ENCODE data around the gene UNC93A.
"Not testable (repeated sequence)": the region's sequence is repeated elsewhere in the genome, so short reads cannot be mapped to it uniquely, and the experiment has no call there.

Gene UNC93A

GRCh38 chr6:167266057-167266829 is 24.9 kb upstream of the UNC93A start:
- H3K36me3 ChIP-seq (replicated peaks); H3K4me1 ChIP-seq; H3K9me3 ChIP-seq; in situ Hi-C loops (cut with MboI; ENCODE audit: low sequenced_read_pairs); H3K4me3 ChIP-seq; DNase-seq (ENCODE audit: low spot score in 2 of 2); H3K27me3 ChIP-seq (ENCODE audit: low read depth): not testable (repeated sequence)

GRCh38 chr6:167266830-167267555 is 24.1 kb upstream of the UNC93A start:
- in situ Hi-C loops (cut with MboI; ENCODE audit: low sequenced_read_pairs), result no loop called here
- DNase-seq (ENCODE audit: low spot score in 2 of 2), result no peak
- no peaks in the 10 kb centered on the region for H3K4me1 ChIP-seq
- no peak overlapping the region for H3K4me3 ChIP-seq
- H3K27me3 ChIP-seq (ENCODE audit: low read depth), result no peaks in the 10 kb centered on the region
- H3K9me3 ChIP-seq, result no peaks in the 10 kb centered on the region
- H3K36me3 ChIP-seq (replicated peaks), result no peaks in the 10 kb centered on the region

- H3K36me3 ChIP-seq (replicated peaks); in situ Hi-C loops (cut with MboI; ENCODE audit: low sequenced_read_pairs); H3K4me3 ChIP-seq; H3K27me3 ChIP-seq (ENCODE audit: low read depth); H3K9me3 ChIP-seq; DNase-seq (ENCODE audit: low spot score in 2 of 2); H3K4me1 ChIP-seq: not testable (repeated sequence)
Observed at GRCh38 chr6:167267556-167267898, 23.6 kb upstream of the UNC93A start.

- H3K27me3 ChIP-seq (ENCODE audit: low read depth), result no peaks in the 10 kb centered on the region
- H3K4me3 ChIP-seq, result no peak overlapping the region
- in situ Hi-C loops (cut with MboI; ENCODE audit: low sequenced_read_pairs), result no loop called here
- H3K36me3 ChIP-seq (replicated peaks), result no peaks in the 10 kb centered on the region
- no peak for DNase-seq (ENCODE audit: low spot score in 2 of 2)
- H3K4me1 ChIP-seq, result no peaks in the 10 kb centered on the region
- no peaks in the 10 kb centered on the region for H3K9me3 ChIP-seq
Observed at GRCh38 chr6:167267921-167268401, 23.2 kb upstream of the UNC93A start.

GRCh38 chr6:167268683-167269280 is 22.3 kb upstream of the UNC93A start:
- DNase-seq (ENCODE audit: low spot score in 2 of 2), result no peak
- Histone ChIP-seq H3K36me3 (replicated peaks) (no peaks in the 10 kb centered on the region), H3K27me3 (ENCODE audit: low read depth) (no peaks in the 10 kb centered on the region), H3K4me1 (no peaks in the 10 kb centered on the region), H3K9me3 (no peaks in the 10 kb centered on the region), H3K4me3 (no peak overlapping the region)
- in situ Hi-C loops (cut with MboI; ENCODE audit: low sequenced_read_pairs), result no loop called here

- in situ Hi-C loops (cut with MboI; ENCODE audit: low sequenced_read_pairs), result no loop called here
- no peak for DNase-seq (ENCODE audit: low spot score in 2 of 2)
- no peaks in the 10 kb centered on the region for H3K27me3 ChIP-seq (ENCODE audit: low read depth)
Observed at GRCh38 chr6:167270499-167271311, 20.4 kb upstream of the UNC93A start.

GRCh38 chr6:167272151-167272550 is 19.0 kb upstream of the UNC93A start:
- in situ Hi-C loops (cut with MboI; ENCODE audit: low sequenced_read_pairs), result no loop called here
- Histone ChIP-seq H3K36me3 (replicated peaks) (no peaks in the 10 kb centered on the region), H3K4me3 (no peak overlapping the region), H3K9me3 (no peaks in the 10 kb centered on the region), H3K4me1 (no peaks in the 10 kb centered on the region), H3K27me3 (ENCODE audit: low read depth) (no peaks in the 10 kb centered on the region)
- no peak for DNase-seq (ENCODE audit: low spot score in 2 of 2)

More at GRCh38 chr6:167270499-167271311, 20.4 kb upstream of the UNC93A start:
- Histone ChIP-seq H3K4me1 (no peaks in the 10 kb centered on the region), H3K36me3 (replicated peaks) (no peaks in the 10 kb centered on the region), H3K4me3 (no peak overlapping the region), H3K9me3 (no peaks in the 10 kb centered on the region)

- no peaks in the 10 kb centered on the region for H3K9me3 ChIP-seq
- DNase-seq (ENCODE audit: low spot score in 2 of 2), result no peak
- no peaks in the 10 kb centered on the region for H3K27me3 ChIP-seq (ENCODE audit: low read depth)
- in situ Hi-C loops (cut with MboI; ENCODE audit: low sequenced_read_pairs), result no loop called here
- no peaks in the 10 kb centered on the region for H3K36me3 ChIP-seq (replicated peaks)
- no peaks in the 10 kb centered on the region for H3K4me1 ChIP-seq
- no peak overlapping the region for H3K4me3 ChIP-seq
Observed at GRCh38 chr6:167272696-167273379, 18.3 kb upstream of the UNC93A start.

- no peak overlapping the region for H3K4me3 ChIP-seq
- no peaks in the 10 kb centered on the region for H3K4me1 ChIP-seq
- H3K9me3 ChIP-seq, result no peaks in the 10 kb centered on the region
- H3K36me3 ChIP-seq (replicated peaks), result no peaks in the 10 kb centered on the region
- H3K27me3 ChIP-seq (ENCODE audit: low read depth), result no peaks in the 10 kb centered on the region
- in situ Hi-C loops (cut with MboI; ENCODE audit: low sequenced_read_pairs), result no loop called here
- no peak for DNase-seq (ENCODE audit: low spot score in 2 of 2)
Observed at GRCh38 chr6:167274270-167274669, 16.8 kb upstream of the UNC93A start.

- Histone ChIP-seq H3K4me3 (no peak overlapping the region), H3K4me1 (peaks cover 6% of the 10 kb centered on the region), H3K36me3 (replicated peaks) (no peaks in the 10 kb centered on the region), H3K27me3 (ENCODE audit: low read depth) (no peaks in the 10 kb centered on the region), H3K9me3 (no peaks in the 10 kb centered on the region)
- DNase-seq (ENCODE audit: low spot score in 2 of 2), result no peak
- in situ Hi-C loops (cut with MboI; ENCODE audit: low sequenced_read_pairs), result no loop called here
Observed at GRCh38 chr6:167275001-167275400, 16.1 kb upstream of the UNC93A start.

GRCh38 chr6:167275436-167275835 is 15.7 kb upstream of the UNC93A start:
- Histone ChIP-seq H3K9me3 (no peaks in the 10 kb centered on the region), H3K27me3 (ENCODE audit: low read depth) (no peaks in the 10 kb centered on the region), H3K36me3 (replicated peaks) (no peaks in the 10 kb centered on the region), H3K4me1 (peaks cover 6% of the 10 kb centered on the region), H3K4me3 (no peak overlapping the region)
- DNase-seq (ENCODE audit: low spot score in 2 of 2), result no peak
- in situ Hi-C loops (cut with MboI; ENCODE audit: low sequenced_read_pairs), result no loop called here

- Histone ChIP-seq H3K9me3 (no peaks in the 10 kb centered on the region), H3K4me3 (no peak overlapping the region), H3K4me1 (peaks cover 6% of the 10 kb centered on the region), H3K27me3 (ENCODE audit: low read depth) (no peaks in the 10 kb centered on the region), H3K36me3 (replicated peaks) (no peaks in the 10 kb centered on the region)
- DNase-seq (ENCODE audit: low spot score in 2 of 2), result no peak
- in situ Hi-C loops (cut with MboI; ENCODE audit: low sequenced_read_pairs), result no loop called here
Observed at GRCh38 chr6:167276772-167277533, 14.2 kb upstream of the UNC93A start.
